ENCODE measurements around the gene KIT. TPM values are rescaled to one million over a fixed set of nuclear protein-coding genes. Genes with fewer than 3 reads are reported as not detected.

Gene KIT
- total RNA-seq, 1 experiment from 2014 or later = not detected

DNA sequence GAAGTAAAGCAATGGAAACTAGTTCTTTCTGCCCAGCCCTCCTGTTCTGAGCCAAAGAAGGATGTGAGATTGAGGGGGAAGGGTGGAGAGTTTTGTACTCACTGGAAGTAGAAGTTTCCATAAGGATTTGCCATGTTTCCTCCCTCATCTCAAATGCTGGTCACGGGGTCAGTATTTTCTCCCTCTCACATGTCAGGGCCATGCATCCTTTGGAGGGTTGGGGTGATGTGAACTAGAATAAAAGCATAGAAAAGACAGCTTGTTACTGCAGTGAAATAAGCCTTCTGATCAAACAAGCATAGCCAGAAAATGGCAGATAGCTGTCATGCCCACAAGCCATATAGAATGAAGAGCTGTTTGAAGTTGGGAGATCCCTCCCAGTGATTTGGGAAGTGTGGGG is 79.7 kb downstream of the KIT start:
- no peak overlapping the region for H3K4me3 Mint-ChIP-seq (ENCODE audit: unreplicated experiment)
- no peaks in the 10 kb centered on the region for H3K36me3 Mint-ChIP-seq (ENCODE audit: insufficient read depth, unreplicated experiment)
- no TSS peak for BruUV-seq (replicated peaks)
- peaks cover 11% of the 10 kb centered on the region for H3K27me3 Mint-ChIP-seq (ENCODE audit: insufficient read depth, unreplicated experiment)
- H3K27ac Mint-ChIP-seq (ENCODE audit: low read depth, unreplicated experiment) = no peak overlapping the region
- no peaks in the 10 kb centered on the region for H3K4me1 Mint-ChIP-seq (ENCODE audit: insufficient read depth, unreplicated experiment)
- intact Hi-C loops (cut with micrococcal nuclease) = no loop called here
- ChIA-PET CTCF (interaction anchor here (0.6 kb wide), 1 partner anchor 131 kb away, joined by 3 read pairs; no protein-coding TSS in a partner anchor), POLR2A (interaction anchor here (1.3 kb wide), 1 partner anchor 8 kb away, joined by 3 read pairs; no protein-coding TSS in a partner anchor)
- no peak for DNase-seq (ENCODE audit: unreplicated experiment)
- H3K9me3 Mint-ChIP-seq (ENCODE audit: unreplicated experiment) = peaks cover under 1% of the 10 kb centered on the region
- TF ChIP-seq, protein P1, sequence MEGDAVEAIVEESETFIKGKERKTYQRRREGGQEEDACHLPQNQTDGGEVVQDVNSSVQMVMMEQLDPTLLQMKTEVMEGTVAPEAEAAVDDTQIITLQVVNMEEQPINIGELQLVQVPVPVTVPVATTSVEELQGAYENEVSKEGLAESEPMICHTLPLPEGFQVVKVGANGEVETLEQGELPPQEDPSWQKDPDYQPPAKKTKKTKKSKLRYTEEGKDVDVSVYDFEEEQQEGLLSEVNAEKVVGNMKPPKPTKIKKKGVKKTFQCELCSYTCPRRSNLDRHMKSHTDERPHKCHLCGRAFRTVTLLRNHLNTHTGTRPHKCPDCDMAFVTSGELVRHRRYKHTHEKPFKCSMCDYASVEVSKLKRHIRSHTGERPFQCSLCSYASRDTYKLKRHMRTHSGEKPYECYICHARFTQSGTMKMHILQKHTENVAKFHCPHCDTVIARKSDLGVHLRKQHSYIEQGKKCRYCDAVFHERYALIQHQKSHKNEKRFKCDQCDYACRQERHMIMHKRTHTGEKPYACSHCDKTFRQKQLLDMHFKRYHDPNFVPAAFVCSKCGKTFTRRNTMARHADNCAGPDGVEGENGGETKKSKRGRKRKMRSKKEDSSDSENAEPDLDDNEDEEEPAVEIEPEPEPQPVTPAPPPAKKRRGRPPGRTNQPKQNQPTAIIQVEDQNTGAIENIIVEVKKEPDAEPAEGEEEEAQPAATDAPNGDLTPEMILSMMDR (IDR thresholded peaks at IDR 0.05; ENCODE audit: unreplicated experiment) = no peak

DNA sequence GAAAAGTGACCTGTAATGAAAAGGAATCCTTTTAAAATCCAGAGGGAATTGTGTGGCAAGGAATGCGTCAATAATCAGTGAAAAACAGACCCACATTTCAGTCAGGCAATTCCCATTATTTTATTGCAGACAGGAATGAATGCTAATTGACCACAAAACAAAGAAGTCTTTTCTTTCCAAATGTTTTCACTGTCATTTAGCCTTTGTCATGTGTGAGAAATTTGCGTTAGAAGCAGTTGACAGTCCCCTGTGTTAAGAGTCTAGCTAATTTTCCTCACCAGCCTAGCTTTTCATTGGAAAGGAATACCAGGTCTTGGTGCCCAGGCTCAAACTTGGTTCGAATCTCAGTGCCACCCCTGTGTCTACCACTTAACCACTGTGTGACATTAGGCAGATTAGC is 83.4 kb downstream of the KIT start:
- intact Hi-C loops (cut with micrococcal nuclease) = no loop called here
- Mint-ChIP-seq H3K4me3 (ENCODE audit: unreplicated experiment) (no peak overlapping the region), H3K4me1 (ENCODE audit: insufficient read depth, unreplicated experiment) (no peaks in the 10 kb centered on the region), H3K27me3 (ENCODE audit: insufficient read depth, unreplicated experiment) (peaks cover 11% of the 10 kb centered on the region), H3K36me3 (ENCODE audit: insufficient read depth, unreplicated experiment) (no peaks in the 10 kb centered on the region), H3K9me3 (ENCODE audit: unreplicated experiment) (peaks cover 6% of the 10 kb centered on the region), H3K27ac (ENCODE audit: low read depth, unreplicated experiment) (no peak overlapping the region)
- POLR2A ChIA-PET = no interaction called here
- no peak for DNase-seq (ENCODE audit: unreplicated experiment)
- TF ChIP-seq, protein P1 (IDR thresholded peaks at IDR 0.05; ENCODE audit: unreplicated experiment) = no peak
- no TSS peak for BruUV-seq (replicated peaks)
- CTCF ChIA-PET = interaction anchor here (0.6 to 0.7 kb wide), 3 partner anchors 13 to 941 kb away, joined by 3 to 9 read pairs (median 3); no protein-coding TSS in a partner anchor

DNA sequence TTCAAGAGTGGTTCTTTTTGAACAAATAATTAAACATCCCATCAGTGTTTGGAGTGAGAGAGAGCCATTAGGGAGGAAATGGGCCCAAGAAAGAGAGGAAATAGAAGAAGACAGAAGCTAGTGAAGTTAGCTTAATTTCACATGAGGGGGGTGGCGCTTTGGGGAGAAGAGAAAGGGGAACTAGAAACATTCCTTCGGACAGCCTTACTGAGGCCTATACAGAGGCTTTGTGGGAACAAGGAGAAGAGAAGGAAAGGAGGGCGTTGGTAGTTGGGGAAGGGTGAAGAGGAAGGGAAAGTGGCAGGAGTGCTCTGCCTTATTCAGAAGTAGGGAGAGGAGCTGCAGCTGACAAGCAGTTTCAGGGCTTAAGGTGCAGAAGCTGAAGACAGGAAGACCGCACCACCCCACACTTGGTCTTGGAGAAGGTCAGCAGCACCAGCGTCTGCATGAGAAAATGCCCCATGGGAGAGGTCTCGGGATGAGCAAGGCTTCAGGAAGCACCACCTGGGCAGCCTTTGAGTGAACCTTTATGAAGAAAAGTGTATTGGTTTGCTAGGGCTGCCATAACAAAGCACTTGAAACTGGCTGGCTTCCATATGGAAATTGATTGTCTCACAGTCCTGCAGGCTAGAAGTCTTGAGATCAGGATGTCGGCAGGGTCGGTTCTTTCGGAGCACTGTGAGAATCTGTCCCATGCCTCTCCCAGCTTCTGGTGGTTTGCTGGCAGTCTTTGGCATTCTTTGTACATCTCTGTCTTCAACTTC is 85.1 kb downstream of the KIT start:
- ChIA-PET POLR2A (no interaction called here), CTCF (interaction anchor here (0.6 to 1.0 kb wide), 2 partner anchors 46 to 285 kb away, joined by 3 to 4 read pairs; no protein-coding TSS in a partner anchor)
- BruUV-seq (replicated peaks) = no TSS peak
- Mint-ChIP-seq H3K9me3 (ENCODE audit: unreplicated experiment) (peaks cover 6% of the 10 kb centered on the region), H3K36me3 (ENCODE audit: insufficient read depth, unreplicated experiment) (no peaks in the 10 kb centered on the region), H3K4me1 (ENCODE audit: insufficient read depth, unreplicated experiment) (no peaks in the 10 kb centered on the region), H3K4me3 (ENCODE audit: unreplicated experiment) (no peak overlapping the region), H3K27ac (ENCODE audit: low read depth, unreplicated experiment) (no peak overlapping the region), H3K27me3 (ENCODE audit: insufficient read depth, unreplicated experiment) (peaks cover 11% of the 10 kb centered on the region)
- intact Hi-C loops (cut with micrococcal nuclease) = no loop called here
- TF ChIP-seq, protein P1 (IDR thresholded peaks at IDR 0.05; ENCODE audit: unreplicated experiment) = no peak
- no peak for DNase-seq (ENCODE audit: unreplicated experiment)

DNA sequence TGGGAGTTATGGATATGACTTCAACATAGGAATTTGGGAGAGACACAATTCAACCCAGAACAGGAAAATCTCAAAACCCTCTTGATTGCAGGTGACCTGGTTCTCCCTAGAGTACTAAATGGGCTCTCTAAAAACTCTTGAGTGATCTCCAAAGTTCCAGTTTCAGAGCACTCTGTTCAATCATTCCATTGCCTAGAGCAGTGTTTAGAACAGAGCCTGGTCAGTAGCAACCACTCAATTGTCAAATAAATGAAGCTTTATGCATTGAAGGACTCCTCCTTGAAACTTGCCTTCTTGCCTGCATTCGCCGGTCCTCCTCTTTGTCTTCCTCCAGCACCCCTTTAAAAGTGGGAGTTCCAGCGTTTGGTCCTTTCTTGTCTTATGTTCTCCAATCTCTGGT is 85.8 kb downstream of the KIT start:
- DNase-seq (ENCODE audit: unreplicated experiment) = no peak
- Mint-ChIP-seq H3K9me3 (ENCODE audit: unreplicated experiment) (peaks cover 6% of the 10 kb centered on the region), H3K27me3 (ENCODE audit: insufficient read depth, unreplicated experiment) (peaks cover 4% of the 10 kb centered on the region), H3K4me3 (ENCODE audit: unreplicated experiment) (no peak overlapping the region), H3K36me3 (ENCODE audit: insufficient read depth, unreplicated experiment) (no peaks in the 10 kb centered on the region), H3K4me1 (ENCODE audit: insufficient read depth, unreplicated experiment) (no peaks in the 10 kb centered on the region), H3K27ac (ENCODE audit: low read depth, unreplicated experiment) (no peak overlapping the region)
- CTCF ChIA-PET = interaction anchor here (0.5 kb wide), 1 partner anchor 30 kb away, joined by 3 read pairs; no protein-coding TSS in a partner anchor
- TF ChIP-seq, protein P1 (IDR thresholded peaks at IDR 0.05; ENCODE audit: unreplicated experiment) = no peak
- POLR2A ChIA-PET = no interaction called here
- no TSS peak for BruUV-seq (replicated peaks)
- intact Hi-C loops (cut with micrococcal nuclease) = no loop called here
